ENCODE data around the gene TOX2. TPM values are rescaled to one million over a fixed set of nuclear protein-coding genes. Genes with fewer than 3 reads are reported as not detected.
A peak's percentile ranks its signal among the peaks of the same experiment; 100 is the strongest.

TOX2 gene
- polyA plus RNA-seq, 10 donors: 2.3 to 4.0 (median 3.3) TPM

DNA sequence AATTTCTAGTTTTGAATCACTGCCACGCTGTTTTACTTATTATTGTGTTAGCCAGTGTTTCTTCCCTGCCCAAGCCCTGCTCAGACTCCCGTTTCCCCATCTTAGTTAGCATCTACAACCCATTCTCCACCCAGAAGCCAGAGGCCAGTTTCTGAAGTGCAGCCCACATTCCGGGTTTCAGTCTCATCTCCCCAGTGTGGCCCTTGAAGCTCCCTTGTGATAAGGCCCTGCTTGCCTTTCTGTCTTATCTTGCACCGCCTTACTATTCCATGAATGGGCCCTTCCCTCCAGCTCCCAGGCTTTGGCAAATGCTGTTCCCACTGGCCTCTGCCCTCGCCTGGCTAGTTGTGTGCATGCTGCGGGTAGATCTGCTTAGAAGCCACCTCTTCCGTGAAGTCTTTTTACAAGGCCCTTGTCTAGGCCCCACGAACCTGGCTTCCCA is 41.1 kb downstream of the TOX2 start:
- no peak for DNase-seq

GRCh38 chr20:43957392-43957791 is 42.7 kb downstream of the TOX2 start:
- no peak for DNase-seq

GRCh38 chr20:43958626-43959025 is 44.0 kb downstream of the TOX2 start:
- no peak for DNase-seq

GRCh38 chr20:43959079-43959919 is 44.6 kb downstream of the TOX2 start:
- DNase-seq: no peak

- DNase-seq: no peak
These were observed 45.2 kb downstream of the TOX2 start for GRCh38 chr20:43959920-43960227.

- no peak for DNase-seq
These were observed 45.6 kb downstream of the TOX2 start for GRCh38 chr20:43960231-43960630.

- no peak for DNase-seq
These were observed 46.5 kb downstream of the TOX2 start for GRCh38 chr20:43961116-43961515.

DNA sequence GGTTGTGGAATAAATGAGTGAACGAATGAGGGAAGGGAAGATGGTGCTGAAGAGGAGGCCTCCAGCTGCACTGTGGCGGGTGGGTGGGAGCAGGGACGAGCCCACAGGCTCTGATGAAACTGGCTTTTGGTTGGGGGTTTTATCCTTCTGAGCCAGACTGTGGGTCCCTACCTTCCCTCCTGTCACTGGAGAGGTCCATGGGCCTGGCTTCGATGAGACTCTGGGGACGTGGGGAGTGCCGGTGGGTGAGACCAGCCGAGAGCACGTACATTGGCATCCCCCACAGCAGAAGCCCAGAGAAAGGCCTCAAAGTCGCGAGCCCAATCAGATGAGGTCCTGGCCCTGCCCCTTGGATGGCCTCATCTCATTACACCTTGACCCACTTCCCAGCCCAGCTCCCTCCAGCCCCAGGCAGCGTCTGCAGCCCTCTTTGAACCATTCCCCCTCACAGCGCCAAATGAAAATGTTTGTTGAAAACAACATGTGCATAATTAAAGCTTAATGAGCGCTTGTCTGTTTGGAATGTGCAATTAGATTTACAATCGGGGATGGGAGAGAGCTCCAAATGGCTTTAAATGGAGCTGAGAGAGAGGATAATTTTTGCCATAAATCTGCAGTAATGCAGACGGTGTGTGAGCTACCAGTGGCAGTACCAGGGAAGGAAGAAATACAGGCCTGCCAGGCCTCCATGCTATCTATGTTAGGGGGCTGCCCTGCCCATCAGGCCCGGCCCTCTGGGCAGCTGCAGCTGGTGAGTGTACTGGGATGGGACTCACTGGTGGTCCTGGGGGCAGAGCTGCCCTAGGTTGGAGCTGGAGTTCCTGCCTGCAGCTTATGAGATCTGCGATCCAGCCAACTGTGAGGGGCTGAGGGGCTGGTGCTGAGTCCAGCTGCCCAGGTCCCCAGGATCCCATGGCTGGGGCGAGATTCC is 47.2 kb downstream of the TOX2 start:
- DNase-seq: no peak

- DNase-seq: no peak
These were observed 47.9 kb downstream of the TOX2 start for GRCh38 chr20:43962530-43962929.

- no peak for DNase-seq
These were observed 48.6 kb downstream of the TOX2 start for GRCh38 chr20:43963233-43963632.

DNA sequence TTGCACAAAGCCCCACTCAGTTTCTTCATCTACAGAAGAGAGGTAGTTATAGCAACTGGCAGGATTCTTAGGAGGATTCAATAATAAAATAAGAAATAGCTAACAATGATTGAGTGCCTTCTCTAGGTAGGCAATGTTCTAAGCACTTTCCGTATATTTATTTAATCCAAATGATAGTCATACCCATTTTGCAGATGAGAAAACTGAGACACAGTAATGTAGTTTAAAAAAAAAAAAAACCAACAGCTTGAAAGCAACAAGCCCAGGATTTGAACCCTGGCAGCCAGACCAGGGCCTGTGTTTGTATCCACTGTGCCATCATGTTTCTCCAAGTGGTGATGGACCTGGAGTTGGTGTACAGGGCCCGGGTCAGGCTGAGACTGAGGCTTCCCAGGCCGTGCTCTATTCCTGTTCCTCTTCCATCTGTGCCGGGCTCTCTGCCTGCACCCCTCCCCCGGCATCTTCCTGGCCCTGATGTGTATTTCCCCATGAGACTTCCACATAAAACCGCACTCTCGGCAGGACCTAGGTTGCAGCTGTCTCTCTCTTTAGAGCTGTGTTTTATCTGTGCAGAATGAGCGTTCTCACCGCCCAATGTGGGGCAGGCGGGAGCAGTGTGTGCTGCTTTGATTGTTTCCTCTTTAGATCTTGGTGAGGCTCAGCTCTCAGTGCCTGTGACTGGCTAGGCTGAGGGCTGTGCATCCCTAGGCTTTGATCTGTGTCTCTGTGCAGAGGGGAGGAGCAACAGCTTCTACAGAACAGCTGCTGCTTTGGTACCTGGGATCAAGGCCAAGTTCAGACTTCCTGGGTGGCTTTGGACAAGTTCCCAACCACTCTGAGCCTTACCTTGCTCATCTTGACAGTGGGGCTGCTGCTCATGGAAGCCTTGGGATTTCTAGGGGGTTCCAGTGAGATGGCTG is 49.5 kb downstream of the TOX2 start:
- DNase-seq: peak; percentile 64 to 83 (median 70)

GRCh38 chr20:43968341-43969000 is 53.8 kb downstream of the TOX2 start:
- DNase-seq: no peak

DNA sequence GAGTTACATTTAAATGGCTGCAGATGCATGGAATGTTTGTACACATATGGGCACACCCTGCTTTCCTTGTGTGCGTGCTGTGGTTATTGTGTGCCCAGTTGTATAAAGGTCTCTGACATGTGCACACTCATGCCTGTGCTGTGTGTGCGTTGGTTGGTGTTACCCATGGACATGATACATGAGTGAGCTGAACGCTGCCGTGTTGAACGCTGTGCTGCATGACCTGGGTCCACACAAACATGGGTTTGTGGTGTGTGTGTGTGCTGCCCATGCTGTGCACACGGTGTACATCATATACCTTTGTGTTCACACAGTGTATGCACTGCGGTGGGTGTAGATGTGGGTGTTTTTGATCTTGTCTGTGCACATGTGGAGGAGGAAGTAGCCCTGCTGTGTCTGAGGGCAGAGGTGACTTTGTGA is 54.4 kb downstream of the TOX2 start:
- no peak for DNase-seq

DNA sequence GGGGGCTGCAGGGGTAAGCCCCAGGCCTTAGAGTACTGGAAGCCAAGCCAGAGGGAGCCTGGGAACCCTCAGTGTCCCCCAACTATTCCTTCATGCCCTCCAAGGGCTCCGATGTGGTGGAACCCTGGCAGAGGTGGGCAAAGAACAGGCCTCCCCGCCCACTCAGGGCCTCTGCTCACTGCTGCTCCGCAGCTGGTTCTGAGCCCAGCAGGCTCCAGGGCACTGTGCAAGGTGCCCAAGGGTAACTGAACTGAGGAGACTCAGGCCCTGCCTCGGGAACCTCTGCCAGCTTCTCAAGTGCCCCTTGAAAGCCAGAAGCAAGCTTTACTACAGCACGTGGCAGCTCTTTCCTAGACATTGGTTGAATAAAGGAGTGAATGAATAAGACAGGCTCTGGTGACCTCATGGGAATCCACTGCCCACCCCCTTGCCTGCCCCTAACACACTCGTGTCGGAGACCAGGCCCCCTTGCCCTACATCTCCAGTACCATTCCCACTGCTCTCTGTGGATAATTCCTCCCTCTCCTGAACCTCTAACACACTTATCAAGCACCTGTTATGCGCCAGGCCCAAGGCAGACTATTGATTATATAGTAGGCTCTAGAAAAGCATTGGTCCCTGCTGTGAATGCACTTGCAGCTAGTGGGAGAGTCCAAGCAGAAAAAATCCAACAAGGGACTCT is 55.0 kb downstream of the TOX2 start:
- DNase-seq: no peak

GRCh38 chr20:43971267-43971666 is 56.6 kb downstream of the TOX2 start:
- no peak for DNase-seq

DNA sequence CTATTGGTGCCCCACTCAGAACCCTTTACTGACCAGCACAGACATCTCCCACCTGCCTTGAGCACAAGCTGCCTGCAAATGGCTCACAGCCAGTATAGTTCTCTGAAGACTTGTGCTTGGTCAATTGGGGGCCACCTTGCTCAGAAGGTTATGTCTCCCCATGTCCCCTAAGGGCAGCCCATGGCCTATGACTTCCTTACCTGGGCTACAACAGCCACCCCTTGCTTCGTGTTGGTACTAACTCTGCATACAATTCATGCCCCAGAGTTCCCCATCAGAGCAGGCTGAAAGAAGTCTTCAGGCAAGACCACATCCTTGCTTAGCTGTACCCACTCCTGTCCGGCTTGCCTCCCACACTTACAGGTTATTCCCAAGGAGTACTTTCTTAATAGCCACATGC is 57.4 kb downstream of the TOX2 start:
- DNase-seq: no peak

- no peak for DNase-seq
These were observed 58.0 kb downstream of the TOX2 start for GRCh38 chr20:43972692-43973091.

DNA sequence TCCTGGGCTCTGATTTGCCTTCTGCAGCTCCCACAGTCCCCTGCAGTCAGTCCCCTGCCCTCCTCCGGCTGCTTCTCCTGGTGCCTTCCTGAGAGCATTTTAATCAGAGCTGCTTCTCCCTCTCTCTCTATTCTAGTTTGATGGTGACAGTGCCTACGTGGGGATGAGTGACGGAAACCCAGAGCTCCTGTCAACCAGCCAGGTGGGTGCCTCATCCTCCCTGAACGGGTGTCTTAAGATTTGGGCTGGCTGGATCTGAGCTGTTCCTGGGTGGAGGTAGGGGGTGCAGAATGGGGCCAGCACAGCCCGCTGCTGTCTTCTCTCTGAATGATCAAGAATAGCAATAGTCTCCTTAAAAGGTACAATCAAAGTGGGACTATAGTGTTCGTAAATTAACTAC is 58.6 kb downstream of the TOX2 start:
- no peak for DNase-seq

DNA sequence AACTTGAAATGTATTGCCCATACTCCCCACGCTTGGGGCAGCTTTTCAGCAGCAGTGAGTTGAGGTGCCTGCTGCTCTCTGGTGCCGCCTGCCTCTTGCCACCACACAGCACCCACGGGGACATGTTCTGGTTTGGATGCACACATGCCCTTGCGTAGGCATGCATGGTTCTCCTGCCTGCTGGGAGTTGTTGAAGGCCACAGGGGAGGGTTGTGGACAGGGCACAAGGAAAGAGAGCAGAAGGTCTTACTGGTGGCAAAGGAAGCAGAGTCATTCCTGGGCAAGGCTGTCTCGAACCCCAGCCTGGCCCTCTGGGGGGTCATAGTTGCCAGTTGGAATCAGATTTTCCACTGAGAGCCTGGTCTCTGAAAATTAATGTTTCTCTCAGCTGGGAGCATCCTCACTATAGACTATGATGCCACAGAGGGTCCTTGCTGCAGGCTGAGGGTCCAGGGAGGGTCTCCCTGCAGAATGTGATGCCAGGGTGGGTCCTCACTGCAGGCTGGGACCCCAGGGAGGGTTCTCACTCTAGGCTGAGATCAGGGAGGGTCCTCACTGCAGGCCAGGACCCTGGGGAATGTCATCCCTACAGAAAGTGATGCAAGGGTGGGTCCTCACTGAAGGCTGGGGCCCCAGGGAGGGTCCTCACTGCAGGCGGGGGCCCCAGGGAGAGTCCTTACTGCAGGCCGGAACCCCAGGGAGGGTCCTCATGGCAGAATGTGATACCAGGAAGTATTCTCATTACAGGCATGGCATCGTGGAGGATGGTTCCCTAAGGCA is 59.2 kb downstream of the TOX2 start:
- no peak for DNase-seq

- DNase-seq: no peak
These were observed 60.0 kb downstream of the TOX2 start for GRCh38 chr20:43974695-43975094.
